Measurements from ENCODE around the gene VCL. TPM values are rescaled to one million over a fixed set of nuclear protein-coding genes. Genes with fewer than 3 reads are reported as not detected.

The VCL gene
- total and polyA plus RNA-seq, 2 of the 8 experiments (the other 6 are each of a cell fraction or from before 2014, with no cell fraction given) = 119 to 377 TPM

DNA sequence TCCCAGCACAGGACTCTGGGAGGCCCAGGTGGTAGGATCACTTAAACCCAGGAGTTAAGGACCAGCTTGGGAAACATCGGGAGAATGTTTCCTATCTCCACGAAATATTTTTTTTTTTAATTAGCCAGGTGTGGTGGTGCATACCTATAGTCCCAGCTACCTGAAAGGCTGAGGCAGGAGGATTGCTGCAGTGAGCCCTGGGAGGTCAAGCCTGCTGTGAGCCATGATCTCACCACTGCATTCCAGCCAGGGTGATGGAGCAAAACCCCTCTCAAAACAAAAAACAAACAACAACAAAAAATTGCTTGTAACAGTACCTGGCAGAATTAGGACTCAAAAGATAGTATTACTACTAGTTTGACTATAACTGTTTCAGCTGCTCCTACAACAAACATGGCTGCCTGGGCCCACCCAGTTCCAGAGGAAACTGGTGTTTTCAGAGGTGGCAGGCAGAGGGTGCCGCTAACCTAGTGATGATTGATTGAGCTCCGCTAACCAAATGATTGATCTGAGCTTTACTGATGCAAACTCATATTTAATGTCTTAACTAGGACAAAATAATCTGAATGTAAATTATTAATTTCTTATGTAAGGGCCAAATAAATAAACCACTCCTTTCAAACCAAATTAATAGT, 95.7 kb downstream of the VCL start:
- H2BK12ac ChIP-seq (ENCODE audit: low read depth, low read length) = no peak overlapping the region
- no peaks in the 10 kb centered on the region for H3K23me2 ChIP-seq (ENCODE audit: low read depth, low read length)
- H3K79me1 ChIP-seq (ENCODE audit: low read depth, low read length) = no peaks in the 10 kb centered on the region
- H3K4me2 ChIP-seq (ENCODE audit: insufficient read depth in 1 of 2, low read depth in 2 of 2, low read length in 2 of 2) = no peak overlapping the region
- H2AFZ ChIP-seq (ENCODE audit: low read length) = no peak overlapping the region
- H2BK20ac ChIP-seq (ENCODE audit: low read length) = no peak overlapping the region
- H3K23ac ChIP-seq (ENCODE audit: insufficient read length) = no peak overlapping the region
- H4K20me1 ChIP-seq (replicated peaks in 1 of 2; ENCODE audit: control insufficient read depth in 1 of 2, insufficient read depth in 2 of 2, low read length in 2 of 2) = no peaks in the 10 kb centered on the region
- TF ChIP-seq RAD21 (IDR thresholded peaks at IDR 0.05 in 1 of 2, conservative IDR thresholded peaks at IDR 0.05 in 1 of 2; ENCODE audit: low read depth in 2 of 2, low read length in 2 of 2) = no peak
- TF ChIP-seq RBBP5 (IDR thresholded peaks at IDR 0.05; ENCODE audit: borderline replicate concordance, low read depth, low read length) = no peak
- no peak for TF ChIP-seq NANOG (IDR thresholded peaks at IDR 0.05; ENCODE audit: insufficient read depth, low read depth, low read length, poor library complexity, severe bottlenecking)
- TF ChIP-seq TAF1 (IDR thresholded peaks at IDR 0.05; ENCODE audit: low read depth, low read length) = no peak
- TF ChIP-seq SIX5 (IDR thresholded peaks at IDR 0.05; ENCODE audit: low read depth, low read length) = no peak
- TF ChIP-seq RXRA (IDR thresholded peaks at IDR 0.05; ENCODE audit: insufficient read depth, low read depth, low read length) = no peak
- peak; percentile 64; the same call in 1 of the 2 replicates for TF ChIP-seq YY1 (IDR thresholded peaks at IDR 0.05; ENCODE audit: low read depth, low read length)
- no peak for TF ChIP-seq HDAC6 (IDR thresholded peaks at IDR 0.05; ENCODE audit: low read depth, low read length)
- H4K8ac ChIP-seq (ENCODE audit: extremely low read depth, insufficient read depth, low read length) = no peak overlapping the region
- H2BK5ac ChIP-seq (ENCODE audit: low read depth, low read length) = no peak overlapping the region
- FAIRE-seq (no peak), DNase-seq (ENCODE audit: low read depth in 1 of 2, low spot score in 2 of 2) (no peak)
- no peaks in the 10 kb centered on the region; a peak in 1 of 4 replicates for H3K79me2 ChIP-seq (ENCODE audit: control insufficient read depth in 1 of 2, insufficient read depth in 2 of 2, low read length in 2 of 2)
- H2BK15ac ChIP-seq (ENCODE audit: low read length) = no peak overlapping the region
- no peak overlapping the region for H3K4me3 ChIP-seq (ENCODE audit: extremely low read depth in 1 of 4, insufficient read depth in 2 of 4, low read depth in 3 of 4, low read length in 4 of 4)
- no peaks in the 10 kb centered on the region for H3K27me3 ChIP-seq (replicated peaks in 1 of 4; ENCODE audit: control insufficient read depth in 3 of 4, extremely low read depth in 1 of 4, insufficient read depth in 3 of 4, low read length in 3 of 4)
- peaks cover 48 to 88% (median 79%) of the 10 kb centered on the region in 4 experiments for H3K36me3 ChIP-seq (ENCODE audit: control insufficient read depth in 2 of 4, insufficient read depth in 4 of 4, low read length in 3 of 4)
- WGBS, 2 experiments (ENCODE audit: extremely low coverage in 1 of 2, insufficient coverage in 1 of 2, insufficient read length in 1 of 2, insufficient replicate concordance in 2 of 2, low coverage in 1 of 2, low lambda C conversion rate in 2 of 2, missing lambda C conversion rate in 1 of 2) = 95% methylated on average over 4 of the region's 4 CpGs; no CpG with 5 or more reads in 1 of the 2 experiments
- no peak overlapping the region for H2BK120ac ChIP-seq (replicated peaks; ENCODE audit: low read depth, low read length)
- no peak overlapping the region for H3K56ac ChIP-seq (replicated peaks; ENCODE audit: insufficient read length, low read depth, low read length)
- H3K9me3 ChIP-seq (ENCODE audit: insufficient read depth in 2 of 2, low read depth in 1 of 2, low read length in 1 of 2) = no peaks in the 10 kb centered on the region
- no peak overlapping the region for H2AK5ac ChIP-seq (ENCODE audit: low read depth, low read length)
- ChIA-PET CTCF (ENCODE audit: partially characterized antibody) (interaction anchor here (0.6 to 2.8 kb wide), 6 partner anchors 10 to 72 kb away, joined by 3 to 15 read pairs (median 4); no protein-coding TSS in a partner anchor), POLR2A (ENCODE audit: partially characterized antibody) (interaction anchor here (0.6 to 1.5 kb wide), 3 partner anchors 10 to 93 kb away, joined by 3 to 5 read pairs (median 3); no protein-coding TSS in a partner anchor)
- H4K5ac ChIP-seq (ENCODE audit: insufficient read length, low read depth, low read length) = no peak overlapping the region
- H3K4me1 ChIP-seq (replicated peaks in 1 of 4; ENCODE audit: control insufficient read depth in 3 of 4, insufficient read depth in 4 of 4, low read length in 3 of 4) = no peaks in the 10 kb centered on the region
- H3K9ac ChIP-seq (replicated peaks in 1 of 4; ENCODE audit: extremely low read depth in 1 of 4, low read depth in 3 of 4, low read length in 3 of 4) = no peak overlapping the region
- H4K91ac ChIP-seq (replicated peaks; ENCODE audit: insufficient read length, low read length) = no peak overlapping the region
- H3K4ac ChIP-seq (replicated peaks; ENCODE audit: insufficient read length, low read depth, low read length) = no peak overlapping the region
- H3K27ac ChIP-seq (ENCODE audit: low read depth, low read length) = no peak overlapping the region
- H3K14ac ChIP-seq (ENCODE audit: insufficient read length) = no peak overlapping the region
- no peak overlapping the region for H3K18ac ChIP-seq (ENCODE audit: extremely low read depth, low read length)

Measured in H1 (cell line).